ENCODE measurements around the gene TRABD. TPM values are rescaled to one million over a fixed set of nuclear protein-coding genes. Genes with fewer than 3 reads are reported as not detected.
A peak's percentile ranks its signal among the peaks of the same experiment; 100 is the strongest.

Gene TRABD
- total RNA-seq, 2 donors from 2014 or later = 82.8 to 110 TPM

DNA sequence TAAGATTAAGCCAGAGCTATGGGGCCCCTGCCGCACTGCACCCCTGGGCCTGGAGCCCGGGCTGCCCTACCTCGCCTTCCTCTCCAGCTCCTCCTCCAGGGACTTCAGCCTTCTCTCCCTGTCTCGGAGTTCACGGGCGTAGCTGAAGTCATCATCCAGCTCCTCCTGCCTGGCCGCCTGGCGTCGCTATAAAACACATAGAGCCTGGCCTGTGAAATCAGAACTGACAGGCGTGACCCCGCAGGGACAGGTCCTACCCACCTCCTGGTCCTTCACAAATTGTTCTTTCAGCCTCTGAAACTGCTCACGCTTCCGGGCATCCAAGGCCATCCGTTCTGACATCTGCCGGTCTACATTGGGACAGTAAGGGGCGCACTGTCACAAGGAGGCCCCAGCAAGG lies 38.4 kb downstream of the TRABD start:
- ATAC-seq (no peak), DNase-seq (no peak)
- peaks cover 15 to 26% of the 10 kb centered on the region in 2 donors for H3K36me3 ChIP-seq (replicated peaks in 1 of 2; ENCODE audit: insufficient read depth in 1 of 2, low read depth in 2 of 2)
- intact Hi-C loops (cut with DNase I) = no loop called here
- peaks cover 18% of the 10 kb centered on the region for H3K4me1 ChIP-seq
- H3K4me3 ChIP-seq = no peak overlapping the region
- WGBS, 2 donors = 91 to 97% methylated on average over 15 to 16 of the region's 16 CpGs
- H3K9me3 ChIP-seq = no peaks in the 10 kb centered on the region
- TF ChIP-seq, protein P1, sequence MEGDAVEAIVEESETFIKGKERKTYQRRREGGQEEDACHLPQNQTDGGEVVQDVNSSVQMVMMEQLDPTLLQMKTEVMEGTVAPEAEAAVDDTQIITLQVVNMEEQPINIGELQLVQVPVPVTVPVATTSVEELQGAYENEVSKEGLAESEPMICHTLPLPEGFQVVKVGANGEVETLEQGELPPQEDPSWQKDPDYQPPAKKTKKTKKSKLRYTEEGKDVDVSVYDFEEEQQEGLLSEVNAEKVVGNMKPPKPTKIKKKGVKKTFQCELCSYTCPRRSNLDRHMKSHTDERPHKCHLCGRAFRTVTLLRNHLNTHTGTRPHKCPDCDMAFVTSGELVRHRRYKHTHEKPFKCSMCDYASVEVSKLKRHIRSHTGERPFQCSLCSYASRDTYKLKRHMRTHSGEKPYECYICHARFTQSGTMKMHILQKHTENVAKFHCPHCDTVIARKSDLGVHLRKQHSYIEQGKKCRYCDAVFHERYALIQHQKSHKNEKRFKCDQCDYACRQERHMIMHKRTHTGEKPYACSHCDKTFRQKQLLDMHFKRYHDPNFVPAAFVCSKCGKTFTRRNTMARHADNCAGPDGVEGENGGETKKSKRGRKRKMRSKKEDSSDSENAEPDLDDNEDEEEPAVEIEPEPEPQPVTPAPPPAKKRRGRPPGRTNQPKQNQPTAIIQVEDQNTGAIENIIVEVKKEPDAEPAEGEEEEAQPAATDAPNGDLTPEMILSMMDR (IDR thresholded peaks at IDR 0.05) = no peak
- TF ChIP-seq POLR2A (IDR thresholded peaks at IDR 0.05) = no peak
- no peaks in the 10 kb centered on the region for H3K27me3 ChIP-seq
- no peak overlapping the region for H3K27ac ChIP-seq

DNA sequence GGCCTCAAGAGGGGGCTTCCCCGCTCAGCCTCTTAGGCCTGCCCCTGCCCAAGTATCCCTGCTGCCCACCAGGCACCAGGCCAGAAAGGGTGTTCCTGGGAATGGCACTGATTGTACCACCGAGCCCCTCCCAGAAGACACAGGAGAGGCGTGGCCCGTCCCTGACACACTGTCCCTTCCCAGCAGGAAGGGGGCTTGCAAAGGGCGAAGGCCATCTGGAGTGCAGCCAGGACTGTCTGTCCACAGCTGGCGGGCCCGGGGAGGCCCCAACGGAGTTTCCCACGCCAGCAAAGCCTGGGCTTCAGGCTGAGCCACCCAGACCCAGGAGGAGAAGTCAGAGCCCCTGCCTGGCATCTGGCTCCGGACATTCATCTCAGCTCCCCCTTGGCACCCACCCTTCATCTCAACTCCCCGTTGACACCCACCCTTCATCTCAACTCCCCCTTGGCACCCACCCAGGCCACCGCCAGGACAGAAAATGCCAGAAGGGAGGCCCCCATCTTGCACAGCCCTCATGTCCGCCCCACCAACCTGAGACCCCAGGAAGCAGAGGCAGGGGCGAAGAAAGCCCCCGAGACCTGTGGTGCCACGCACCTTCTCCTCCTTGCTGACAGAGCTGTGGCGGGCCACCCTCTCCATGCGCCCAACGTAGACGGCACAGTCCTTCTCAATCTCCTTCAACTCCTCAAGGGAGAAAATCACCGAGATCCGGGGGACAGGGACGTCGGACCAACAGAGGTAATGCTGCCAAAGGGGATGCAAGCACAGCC lies 39.7 kb downstream of the TRABD start:
- peaks cover 9% of the 10 kb centered on the region for H3K4me1 ChIP-seq
- no peak overlapping the region for H3K4me3 ChIP-seq
- H3K9me3 ChIP-seq = no peaks in the 10 kb centered on the region
- 62 to 82% methylated on average over 17 to 23 of the region's 24 CpGs for WGBS, 2 donors
- intact Hi-C loops (cut with DNase I) = no loop called here
- ATAC-seq (no peak), DNase-seq (peak in 2 of 4 donors; percentile 45 to 67)
- TF ChIP-seq POLR2A (IDR thresholded peaks at IDR 0.05) = no peak
- TF ChIP-seq, protein P1 (IDR thresholded peaks at IDR 0.05) = no peak
- H3K36me3 ChIP-seq (replicated peaks in 1 of 2; ENCODE audit: insufficient read depth in 1 of 2, low read depth in 2 of 2) = peaks cover 15 to 26% of the 10 kb centered on the region in 2 donors
- no peak overlapping the region for H3K27ac ChIP-seq
- H3K27me3 ChIP-seq = no peaks in the 10 kb centered on the region

DNA sequence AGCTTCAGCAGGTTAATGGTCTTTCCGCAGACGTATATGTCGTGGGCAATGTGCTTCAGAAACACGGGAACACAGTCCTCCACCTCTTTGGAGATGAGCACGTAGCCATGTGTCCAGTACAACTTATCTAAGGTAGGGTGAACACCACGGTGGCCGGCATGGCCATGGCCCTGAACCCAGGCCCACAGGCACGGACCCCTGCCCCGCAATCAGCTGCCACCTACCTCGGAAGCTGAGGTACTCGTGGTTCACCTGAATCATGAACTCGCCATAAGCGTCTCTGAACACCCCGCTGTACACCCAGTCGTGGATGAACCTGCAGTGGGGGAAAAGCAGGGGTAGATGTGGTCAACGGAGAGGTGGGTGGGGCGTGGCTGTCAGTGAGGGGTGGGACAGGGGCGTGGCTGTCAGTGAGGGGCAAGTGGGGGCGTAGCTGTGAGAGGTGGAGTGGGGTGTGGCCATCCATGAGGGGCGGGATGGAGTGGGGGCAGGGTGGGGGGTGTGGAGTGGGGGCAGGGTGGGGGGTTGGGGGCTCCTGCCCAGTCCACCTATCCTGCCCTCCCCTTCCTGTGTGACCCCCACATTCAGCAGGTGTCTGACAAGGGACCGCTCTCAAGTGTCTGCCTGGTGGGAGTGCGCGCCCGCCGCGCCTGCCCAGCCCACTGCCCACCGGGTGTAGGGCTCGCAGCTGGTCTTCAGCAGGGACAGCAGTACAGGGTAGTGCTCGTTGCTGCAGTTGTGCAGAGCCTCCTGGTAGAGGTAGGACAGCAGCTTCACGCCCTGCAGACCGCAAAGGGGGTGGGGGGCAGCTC lies 40.6 kb downstream of the TRABD start:
- ATAC-seq = no peak
- no peak for TF ChIP-seq POLR2A (IDR thresholded peaks at IDR 0.05)
- TF ChIP-seq, protein P1 (IDR thresholded peaks at IDR 0.05) = no peak
- no peak for DNase-seq
- Histone ChIP-seq H3K9me3 (no peaks in the 10 kb centered on the region), H3K27ac (no peak overlapping the region), H3K27me3 (no peaks in the 10 kb centered on the region), H3K4me3 (no peak overlapping the region), H3K4me1 (peaks cover 9% of the 10 kb centered on the region), H3K36me3 (replicated peaks in 1 of 2; ENCODE audit: insufficient read depth in 1 of 2, low read depth in 2 of 2) (peaks cover 14 to 23% of the 10 kb centered on the region in 2 donors)
- intact Hi-C loops (cut with DNase I) = no loop called here
- 91 to 93% methylated on average over 18 to 31 of the region's 31 CpGs for WGBS, 2 donors

DNA sequence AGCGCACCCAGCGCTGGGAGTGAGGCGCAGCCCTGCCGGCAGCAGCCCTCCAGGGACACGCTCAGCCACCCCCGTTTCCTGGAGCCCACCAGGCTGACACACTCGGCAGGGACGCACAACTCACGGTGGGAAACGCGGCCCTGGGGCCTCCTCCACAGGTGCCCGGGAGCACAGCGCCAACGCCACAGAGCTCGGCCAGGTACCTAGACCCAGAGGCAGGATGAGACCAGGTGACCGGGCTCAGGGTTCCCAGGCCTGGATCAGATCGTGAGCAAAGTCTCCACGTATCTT lies 41.1 kb downstream of the TRABD start:
- no peak for TF ChIP-seq POLR2A (IDR thresholded peaks at IDR 0.05)
- TF ChIP-seq, protein P1 (IDR thresholded peaks at IDR 0.05) = no peak
- H3K4me1 ChIP-seq = peaks cover 9% of the 10 kb centered on the region
- no peak overlapping the region for H3K27ac ChIP-seq
- H3K9me3 ChIP-seq = no peaks in the 10 kb centered on the region
- intact Hi-C loops (cut with DNase I) = no loop called here
- H3K27me3 ChIP-seq = no peaks in the 10 kb centered on the region
- DNase-seq = no peak
- 95 to 100% methylated on average over 1 to 18 of the region's 18 CpGs for WGBS, 2 donors
- ATAC-seq = no peak
- no peak overlapping the region for H3K4me3 ChIP-seq
- H3K36me3 ChIP-seq (replicated peaks in 1 of 2; ENCODE audit: insufficient read depth in 1 of 2, low read depth in 2 of 2) = peaks cover 8 to 18% of the 10 kb centered on the region in 2 donors
